Suprapubic skin (tissue), 3 donors: ENCODE results near the gene PNCK.

ENCODE experiments used
- POLR2AphosphoS5 ChIP-seq, 3 donors: sonication (generic); formaldehyde crosslinking; IDR thresholded peaks; one replicate each; pipeline ENCODE4 v1.6.1; 2017; ENCODE audit warnings: antibody characterized with exemption in 3 of 3
- TF ChIP-seq, protein P1 (sequence below), 2 donors: fragments of 200-600 bp in 1 of 2; fragments of 450-650 bp in 1 of 2; sonication (generic) in 1 of 2; IDR thresholded peaks; one replicate each; pipeline ENCODE4 v1.5.1; 2016 to 2019; ENCODE audit warnings: antibody characterized with exemption in 2 of 2, mild to moderate bottlenecking in 1 of 2, moderate library complexity in 1 of 2

- TF ChIP-seq, protein P1, sequence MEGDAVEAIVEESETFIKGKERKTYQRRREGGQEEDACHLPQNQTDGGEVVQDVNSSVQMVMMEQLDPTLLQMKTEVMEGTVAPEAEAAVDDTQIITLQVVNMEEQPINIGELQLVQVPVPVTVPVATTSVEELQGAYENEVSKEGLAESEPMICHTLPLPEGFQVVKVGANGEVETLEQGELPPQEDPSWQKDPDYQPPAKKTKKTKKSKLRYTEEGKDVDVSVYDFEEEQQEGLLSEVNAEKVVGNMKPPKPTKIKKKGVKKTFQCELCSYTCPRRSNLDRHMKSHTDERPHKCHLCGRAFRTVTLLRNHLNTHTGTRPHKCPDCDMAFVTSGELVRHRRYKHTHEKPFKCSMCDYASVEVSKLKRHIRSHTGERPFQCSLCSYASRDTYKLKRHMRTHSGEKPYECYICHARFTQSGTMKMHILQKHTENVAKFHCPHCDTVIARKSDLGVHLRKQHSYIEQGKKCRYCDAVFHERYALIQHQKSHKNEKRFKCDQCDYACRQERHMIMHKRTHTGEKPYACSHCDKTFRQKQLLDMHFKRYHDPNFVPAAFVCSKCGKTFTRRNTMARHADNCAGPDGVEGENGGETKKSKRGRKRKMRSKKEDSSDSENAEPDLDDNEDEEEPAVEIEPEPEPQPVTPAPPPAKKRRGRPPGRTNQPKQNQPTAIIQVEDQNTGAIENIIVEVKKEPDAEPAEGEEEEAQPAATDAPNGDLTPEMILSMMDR (IDR thresholded peaks at IDR 0.05) = no peak
- no peak for TF ChIP-seq POLR2AphosphoS5 (IDR thresholded peaks at IDR 0.05)
Observed at GRCh38 chrX:153626025-153626633, 47.5 kb downstream of the PNCK start.
